GM21526 (cell line): ENCODE data around the gene SOX13.

ENCODE experiments used
- ATAC-seq: cut with Tn5 transposase; IDR thresholded peaks from one replicate; pipeline ENCODE4 v1.9.1; 2021; ENCODE audit warnings: moderate library complexity; ENCODE audit not compliant: unreplicated experiment, low FRiP score

The SOX13 gene

DNA sequence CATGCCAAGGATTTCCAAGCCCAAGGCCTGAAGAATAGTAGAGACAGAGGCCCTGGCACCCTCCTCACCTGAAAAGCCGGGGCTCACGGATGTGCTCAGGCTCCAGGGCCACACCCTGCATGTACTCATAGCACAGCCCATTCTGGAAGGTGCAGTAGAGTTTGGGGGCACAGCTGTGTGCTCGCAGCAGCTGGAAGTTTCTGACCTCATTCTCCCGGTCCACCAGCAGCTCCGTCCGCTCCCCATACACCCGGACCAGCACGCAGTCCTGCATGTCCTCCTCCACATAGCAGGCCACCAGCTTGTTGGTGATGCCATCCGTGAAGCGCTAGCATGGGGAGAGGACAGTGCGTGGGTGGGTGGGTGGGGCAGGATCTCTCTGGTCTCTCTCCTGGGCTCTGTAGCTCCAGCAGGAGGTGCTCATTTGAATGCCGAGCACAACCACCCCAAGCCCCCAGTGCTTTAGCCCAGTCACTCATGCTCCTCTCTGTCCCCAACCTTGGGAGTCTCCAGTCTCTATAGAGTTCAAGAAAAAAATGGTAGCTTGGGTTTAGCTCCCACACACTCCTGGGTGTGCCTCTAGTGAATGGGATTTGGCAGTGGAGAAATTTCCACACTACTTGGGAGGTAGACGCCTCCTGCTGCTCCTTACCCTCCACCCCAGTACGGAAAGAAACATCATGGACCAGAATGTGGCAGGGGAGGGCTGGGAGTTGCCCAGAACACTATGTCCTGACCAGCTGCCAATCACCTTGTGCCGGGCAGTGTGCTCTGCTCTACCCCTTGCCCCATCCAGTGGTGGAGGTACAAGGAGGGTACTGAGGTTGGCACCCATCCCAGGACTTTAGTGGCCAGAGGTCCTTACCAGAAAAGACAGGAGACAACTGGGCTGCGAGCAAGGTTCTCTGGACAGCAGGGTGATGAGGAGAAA, 77.0 kb downstream of the SOX13 start:
- no peak for ATAC-seq

DNA sequence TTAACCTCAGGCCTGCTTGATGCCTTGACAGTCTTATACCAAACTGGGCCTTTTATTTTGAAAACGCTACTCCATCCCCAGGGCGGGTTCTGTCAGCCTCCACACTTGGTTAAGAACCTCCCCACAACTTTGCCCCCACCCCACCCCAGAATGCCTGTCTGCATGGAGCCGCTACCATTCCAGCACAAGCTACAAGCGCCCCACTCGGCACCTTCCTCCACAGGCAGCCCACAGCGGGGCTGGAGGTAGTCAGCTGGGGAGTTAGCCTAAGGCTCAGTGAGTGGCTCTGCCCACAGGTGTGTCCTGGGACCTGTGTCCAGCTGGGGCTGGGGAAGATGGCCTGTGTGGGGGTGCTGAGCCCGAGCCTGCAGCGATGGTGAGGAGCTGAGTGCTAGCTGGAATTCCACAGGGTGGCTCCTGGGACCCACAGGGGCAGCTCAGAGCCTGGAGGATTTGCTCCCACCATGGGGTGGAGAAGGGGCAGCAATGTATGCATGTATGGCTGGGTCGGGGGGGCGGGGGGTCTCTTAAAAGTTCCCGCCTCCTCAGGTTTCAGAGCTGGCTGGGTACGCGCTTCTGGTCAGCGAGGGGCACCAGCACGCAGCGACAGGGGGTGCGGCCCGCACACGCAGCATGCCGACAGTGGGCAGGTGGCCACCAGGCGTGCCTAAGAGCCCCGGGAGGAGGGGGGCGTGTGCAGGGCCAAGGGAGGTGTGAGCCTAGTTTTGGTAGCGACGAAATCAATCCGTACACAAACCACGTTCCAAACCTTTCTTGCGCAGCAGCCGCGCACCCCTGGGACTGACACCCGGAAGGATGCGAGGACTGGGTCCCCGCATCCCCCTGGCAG, 78.0 kb downstream of the SOX13 start:
- ATAC-seq: no peak

DNA sequence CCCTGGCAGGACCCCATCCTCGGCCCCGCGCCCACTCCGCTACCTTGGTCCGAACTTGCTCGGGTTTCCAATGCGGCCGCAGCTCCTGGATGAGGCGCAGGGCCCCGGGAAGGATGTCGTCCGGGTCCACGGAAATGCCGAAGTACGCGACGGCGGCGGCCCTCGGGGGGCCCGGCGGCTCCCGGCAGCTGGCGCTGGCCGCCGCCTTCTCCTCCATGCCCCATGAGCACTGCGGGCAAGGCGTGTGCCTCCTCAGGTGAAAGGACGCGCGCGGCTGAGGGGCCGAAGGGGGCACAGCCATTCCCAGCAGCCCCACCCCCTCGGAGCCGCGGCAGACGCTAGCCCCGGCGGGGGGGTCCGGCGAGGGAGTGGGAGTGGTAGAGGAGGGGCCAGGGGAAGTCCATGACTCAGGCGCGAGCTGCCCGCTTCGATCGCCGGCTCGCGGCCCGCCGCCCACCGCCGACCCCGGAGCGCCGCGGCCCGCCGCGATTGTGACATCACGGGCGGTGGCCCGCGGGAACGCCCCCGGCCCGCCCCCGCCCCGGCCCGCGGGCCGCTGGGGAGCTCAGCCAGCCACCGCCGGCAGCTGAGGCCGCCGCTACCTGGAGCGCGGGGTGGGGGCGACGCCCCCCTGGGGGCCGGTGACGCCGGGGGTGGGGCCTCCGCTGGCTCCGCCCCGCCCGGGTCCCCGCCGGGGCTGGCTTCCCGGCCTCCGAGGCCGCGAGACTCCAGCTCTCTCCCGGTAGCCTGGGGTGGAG, 78.8 kb downstream of the SOX13 start, which contains the start of gene ETNK2:
Gene ETNK2 (minus strand): TSS at position 493 of the 758 bp plus-strand sequence. CDS start 192 bp downstream, at position 301.
- ATAC-seq: no peak

DNA sequence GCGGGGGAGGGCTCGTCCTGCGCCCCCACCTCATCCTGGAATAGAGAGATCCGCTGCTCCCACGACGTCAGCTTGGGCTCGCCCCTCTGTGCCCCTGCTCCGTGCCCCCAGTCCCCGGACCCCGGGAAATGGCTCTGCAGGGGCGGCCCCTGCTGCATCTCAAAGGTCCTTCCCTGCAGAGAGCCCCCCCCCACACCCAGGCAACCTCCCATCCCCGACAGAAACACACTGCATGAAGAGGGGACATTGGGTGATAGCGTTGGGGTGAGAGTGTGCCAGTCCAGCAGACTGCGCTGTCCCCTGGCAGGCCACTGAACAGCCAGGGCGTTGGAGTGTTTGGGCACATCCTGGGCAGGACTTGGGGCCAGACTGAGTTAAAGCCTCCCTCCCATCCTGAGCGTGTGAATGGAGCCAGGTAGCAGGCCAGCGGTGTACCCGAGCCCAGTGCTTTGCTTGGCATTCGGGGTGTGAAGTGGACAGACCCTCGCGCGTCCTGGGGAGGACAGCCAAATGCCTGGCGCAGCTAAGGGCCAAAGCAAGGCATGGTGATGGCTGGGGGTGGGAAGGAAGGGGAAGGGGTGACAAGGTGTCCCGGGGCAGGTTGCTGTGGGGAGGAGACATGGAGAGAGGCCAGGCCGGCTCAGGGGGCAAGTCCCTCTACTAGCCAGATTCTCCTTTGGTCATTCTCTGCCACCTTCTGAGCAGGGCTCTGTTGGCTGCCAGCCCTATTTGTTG, 79.6 kb downstream of the SOX13 start:
- no peak for ATAC-seq

DNA sequence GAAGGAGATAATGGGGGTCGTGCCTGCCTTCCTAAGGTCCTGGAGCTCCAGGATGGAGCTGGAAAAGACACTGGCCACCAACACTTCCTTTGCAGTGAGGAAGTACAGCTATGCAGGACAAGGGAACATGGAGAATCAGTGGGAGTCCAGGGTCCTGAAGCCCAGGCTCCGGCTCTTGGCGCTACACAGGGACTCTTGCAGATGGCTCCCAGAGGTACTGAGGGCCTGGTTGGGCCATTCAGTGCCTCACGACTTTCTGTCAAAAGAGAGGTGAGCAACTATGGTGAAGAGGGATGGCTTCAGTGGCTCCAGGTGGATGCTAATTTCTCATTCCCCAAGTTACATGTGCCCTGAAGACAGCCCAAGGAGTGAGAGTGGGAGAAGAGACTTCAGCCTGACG, 80.8 kb downstream of the SOX13 start:
- no peak for ATAC-seq

DNA sequence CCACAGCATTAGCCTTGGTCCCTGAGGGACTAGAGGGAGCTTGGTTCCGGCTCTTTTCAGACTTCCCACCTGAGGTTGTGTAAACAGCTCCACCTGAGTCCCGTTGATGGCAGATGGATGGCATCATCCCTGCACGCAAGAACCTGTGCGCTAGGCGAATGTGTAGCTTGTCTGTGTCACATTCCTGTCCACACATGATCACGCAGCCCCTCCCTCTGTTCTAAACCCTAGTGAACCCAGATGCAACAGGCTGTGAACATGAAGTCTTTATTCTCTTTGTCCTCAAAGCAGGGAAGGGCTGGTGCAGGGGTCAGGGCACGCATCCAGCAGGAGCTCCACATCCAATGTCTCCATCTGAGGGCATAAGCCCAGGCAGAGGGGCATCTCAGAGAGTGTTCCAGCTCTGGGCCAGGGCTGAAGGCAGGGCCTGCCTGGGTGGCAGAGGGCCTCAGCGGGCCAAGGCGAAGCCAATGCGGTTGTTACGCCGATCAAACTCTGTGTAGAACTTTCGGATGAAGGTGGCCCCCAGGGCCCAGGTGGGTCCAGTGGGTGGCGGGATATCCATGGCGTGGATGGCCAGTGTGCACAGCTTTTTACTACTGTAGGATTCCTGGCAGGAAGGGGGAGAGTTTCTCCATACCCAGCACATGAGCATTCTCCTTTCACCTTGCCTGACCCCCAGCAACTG, 81.8 kb downstream of the SOX13 start:
- no peak for ATAC-seq

DNA sequence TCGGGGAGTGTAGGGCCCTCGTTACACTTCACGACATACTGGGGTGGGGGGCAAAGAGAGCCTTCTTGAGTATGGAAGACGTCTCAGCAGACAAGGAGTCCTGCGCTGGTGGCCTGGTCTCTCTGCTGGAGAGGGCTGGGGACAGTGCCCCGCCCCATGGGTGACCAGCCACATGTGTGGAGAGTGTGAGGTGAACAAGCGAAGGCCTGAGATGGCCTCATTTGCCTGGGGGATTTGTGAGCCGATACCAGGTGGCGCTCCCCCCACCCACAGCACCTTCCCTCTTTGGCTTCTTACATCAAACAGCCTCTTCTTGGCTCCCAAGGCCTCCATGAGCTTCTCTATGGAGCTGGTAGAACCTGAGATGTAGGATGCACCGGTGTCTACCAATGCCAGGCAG, 83.0 kb downstream of the SOX13 start:
- no peak for ATAC-seq

DNA sequence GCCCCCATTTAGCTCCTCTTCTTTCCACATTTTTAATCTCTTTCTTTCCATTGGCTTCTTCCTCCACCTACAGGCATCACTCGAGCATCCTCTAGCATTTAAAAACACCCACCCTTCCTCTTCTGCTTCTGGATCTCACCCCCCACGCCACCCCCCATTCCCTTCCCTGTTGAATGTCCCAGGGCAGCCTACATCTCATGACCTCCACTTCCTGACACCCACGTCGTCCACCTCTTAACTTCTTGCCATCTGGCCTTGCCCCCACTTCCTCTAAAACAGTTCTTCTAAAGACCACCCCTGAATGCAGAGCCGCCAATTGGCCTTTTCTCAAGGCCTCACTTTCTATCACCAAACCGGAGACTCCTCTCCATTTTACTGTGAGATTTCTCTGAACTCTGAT, 85.0 kb downstream of the SOX13 start:
- no peak for ATAC-seq

DNA sequence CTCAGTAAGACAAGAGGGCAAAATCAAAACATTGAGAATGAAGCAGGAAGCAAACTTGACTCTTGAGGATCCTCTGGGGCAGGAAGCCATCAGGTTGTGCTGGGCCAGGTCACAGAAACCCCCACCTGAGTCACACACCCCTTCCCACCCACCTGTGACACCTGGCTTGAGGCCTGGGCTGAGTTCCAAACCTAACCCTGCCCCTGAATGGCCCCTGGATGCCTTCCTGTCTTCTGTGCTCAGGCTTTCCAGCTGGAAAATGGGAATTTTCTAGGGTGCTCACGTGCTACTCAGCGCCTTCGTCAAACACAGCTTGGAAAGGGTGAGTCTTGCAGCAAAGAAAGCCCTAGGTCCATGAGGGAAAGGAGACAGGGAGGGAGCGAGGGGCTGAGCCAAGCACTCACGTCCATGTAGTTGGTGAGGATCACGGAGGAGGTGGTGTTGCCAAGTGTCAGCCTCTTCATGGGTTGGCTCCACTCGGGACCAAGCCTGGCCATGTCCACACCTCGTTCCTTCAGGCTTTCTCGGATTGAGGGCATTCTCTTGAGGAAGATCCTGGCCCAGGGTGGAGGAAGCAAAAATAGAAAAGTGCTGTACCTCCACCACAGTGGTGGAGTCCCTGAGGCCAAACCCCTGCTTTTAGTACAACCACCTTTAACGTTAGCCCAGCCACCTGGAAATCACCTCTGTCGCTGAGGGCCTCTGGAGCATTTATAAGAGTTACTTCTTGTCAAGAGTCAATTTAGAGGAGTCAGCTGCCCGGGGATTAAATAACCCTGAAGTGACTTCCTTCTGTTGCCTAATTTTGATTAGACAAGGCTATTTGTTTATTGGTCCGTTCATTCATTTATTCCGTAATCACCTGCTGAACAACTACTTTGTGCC, 88.9 kb downstream of the SOX13 start:
- ATAC-seq: no peak

DNA sequence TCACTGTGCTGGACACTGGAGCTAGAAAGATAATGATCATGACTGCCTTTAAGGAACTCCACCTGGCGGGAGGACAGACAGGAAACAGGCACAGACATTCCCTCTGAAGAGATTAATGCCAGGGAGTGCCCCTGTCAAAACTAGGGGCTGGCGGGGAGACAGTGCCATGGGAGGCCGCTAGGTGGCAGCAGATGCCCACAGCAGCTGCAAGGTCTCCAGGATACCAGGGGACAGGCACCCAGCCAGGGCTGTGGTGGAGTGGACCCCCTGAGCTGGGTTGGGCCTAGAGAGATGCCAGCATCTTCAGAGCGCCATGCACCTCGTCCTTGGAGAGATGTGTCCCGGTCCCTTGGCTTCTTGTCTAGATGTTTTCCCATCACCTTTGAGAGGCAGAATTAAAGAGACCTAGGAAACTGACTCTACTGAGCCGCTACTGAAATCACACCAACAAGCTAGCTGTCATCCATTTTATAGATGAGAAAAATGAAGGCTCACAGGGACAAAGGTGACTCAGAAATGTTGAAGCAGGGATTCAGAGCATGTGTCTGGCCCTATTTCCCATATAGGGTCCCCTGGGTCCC, 89.7 kb downstream of the SOX13 start:
- no peak for ATAC-seq

DNA sequence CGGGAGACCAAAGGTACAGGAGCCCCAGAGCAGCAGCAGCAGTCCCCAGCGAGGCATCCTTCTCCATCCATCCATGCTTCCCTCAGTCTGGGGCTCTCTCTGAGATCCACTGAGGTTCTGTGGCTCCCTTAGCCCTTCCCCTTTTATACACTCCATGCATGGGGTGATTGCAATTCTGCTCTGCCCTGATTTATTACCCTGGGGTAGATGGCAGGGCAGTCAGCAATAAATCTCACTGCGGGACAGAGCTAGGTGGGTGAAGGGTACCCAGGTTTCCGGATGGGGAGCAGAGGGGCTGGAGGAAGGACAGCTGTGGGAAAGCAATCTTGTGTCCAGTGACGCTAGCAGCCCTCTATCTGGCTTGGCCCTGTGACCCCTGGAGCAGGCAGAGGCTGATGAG, 93.3 kb downstream of the SOX13 start, which contains the start of gene REN:
Gene REN (minus strand): TSS at position 119 of the 400 bp plus-strand sequence. CDS start 44 bp downstream, at position 75.
- no peak for ATAC-seq

DNA sequence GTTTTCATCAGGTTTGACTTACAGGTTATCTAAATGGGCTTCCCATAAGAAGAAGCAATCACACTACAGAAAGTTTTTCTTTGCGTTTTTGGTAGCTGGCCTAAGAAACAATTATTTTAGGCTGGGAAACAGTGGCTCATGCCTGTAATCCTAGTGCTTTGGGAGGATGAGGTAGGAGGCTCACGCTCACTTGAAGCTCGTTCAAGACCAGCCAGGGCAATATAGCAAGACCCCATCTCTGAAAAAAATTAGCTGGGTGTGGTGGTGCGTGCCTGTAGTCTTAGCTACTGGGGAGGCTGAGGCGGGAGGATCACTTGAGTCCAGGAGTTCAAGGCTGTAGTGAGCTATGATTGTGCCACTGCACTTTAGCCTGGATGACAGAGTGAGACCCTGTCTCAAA, 94.8 kb downstream of the SOX13 start:
- ATAC-seq: no peak

DNA sequence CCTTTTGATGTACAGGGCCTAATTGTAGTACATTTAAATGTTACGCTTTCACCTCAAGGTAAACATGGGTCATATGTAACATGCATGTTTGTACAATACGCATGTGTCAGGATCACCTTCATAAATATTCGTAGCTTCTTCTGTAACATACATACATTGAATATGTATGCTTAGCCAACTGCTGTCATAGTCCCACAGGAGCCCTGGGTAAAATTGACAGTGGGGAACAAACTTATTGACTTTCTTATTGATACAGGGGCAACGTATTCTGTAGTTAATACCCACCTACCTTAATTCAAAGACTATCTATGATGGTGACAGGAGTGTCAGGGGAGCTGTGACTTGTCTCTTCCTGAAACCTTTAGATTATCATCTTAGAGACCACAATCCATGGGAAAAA, 96.9 kb downstream of the SOX13 start:
- ATAC-seq: no peak

DNA sequence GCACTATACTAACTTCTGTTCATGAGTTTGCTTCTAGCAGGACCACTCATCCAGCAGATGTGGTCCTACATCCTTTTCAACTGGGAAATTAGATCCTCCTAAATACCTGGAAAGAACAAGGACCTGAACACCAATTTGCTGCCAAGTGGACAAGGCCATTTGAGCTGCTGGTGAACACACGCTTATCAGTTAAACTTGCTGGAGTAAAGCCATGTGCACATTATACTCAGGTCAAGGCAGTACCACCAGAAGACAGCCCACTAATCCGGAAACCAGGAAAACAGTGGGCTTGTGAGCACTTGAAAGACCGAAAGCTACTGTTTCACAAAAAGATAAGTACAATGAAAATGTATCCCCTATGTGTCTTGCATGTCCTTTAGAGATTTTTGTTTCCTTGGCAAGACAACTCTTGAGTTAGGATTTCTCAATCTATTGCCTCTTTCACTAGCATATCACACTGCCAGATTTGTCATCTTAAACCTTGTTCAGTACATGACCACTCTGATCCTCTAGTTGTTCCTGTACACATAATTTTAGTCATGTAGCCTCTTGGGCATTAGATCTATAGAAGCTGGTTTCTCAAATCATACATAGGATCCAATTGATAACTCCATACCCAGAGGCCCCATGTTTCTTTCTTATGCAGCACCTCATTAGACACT, 97.7 kb downstream of the SOX13 start:
- no peak for ATAC-seq

DNA sequence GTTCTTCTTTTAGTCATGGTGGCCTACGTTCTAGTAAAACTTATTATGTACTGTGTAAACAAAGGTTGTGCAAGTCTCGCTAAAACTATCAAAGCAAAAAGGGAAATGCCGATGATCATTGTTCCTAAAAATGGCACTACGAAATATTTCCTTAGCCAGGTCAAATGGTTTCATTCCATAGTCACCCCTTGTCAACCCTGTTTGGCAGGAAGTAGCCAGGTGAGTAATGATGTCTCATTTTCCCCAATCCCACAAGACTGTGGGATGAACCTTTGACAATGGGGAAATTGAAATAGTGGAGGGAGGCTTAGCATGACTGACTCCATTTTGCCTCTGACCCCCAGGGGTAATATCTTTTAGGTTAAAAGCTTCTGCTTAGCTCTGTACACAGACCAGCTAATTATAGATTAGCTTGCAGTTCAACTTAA, 98.8 kb downstream of the SOX13 start:
- no peak for ATAC-seq

DNA sequence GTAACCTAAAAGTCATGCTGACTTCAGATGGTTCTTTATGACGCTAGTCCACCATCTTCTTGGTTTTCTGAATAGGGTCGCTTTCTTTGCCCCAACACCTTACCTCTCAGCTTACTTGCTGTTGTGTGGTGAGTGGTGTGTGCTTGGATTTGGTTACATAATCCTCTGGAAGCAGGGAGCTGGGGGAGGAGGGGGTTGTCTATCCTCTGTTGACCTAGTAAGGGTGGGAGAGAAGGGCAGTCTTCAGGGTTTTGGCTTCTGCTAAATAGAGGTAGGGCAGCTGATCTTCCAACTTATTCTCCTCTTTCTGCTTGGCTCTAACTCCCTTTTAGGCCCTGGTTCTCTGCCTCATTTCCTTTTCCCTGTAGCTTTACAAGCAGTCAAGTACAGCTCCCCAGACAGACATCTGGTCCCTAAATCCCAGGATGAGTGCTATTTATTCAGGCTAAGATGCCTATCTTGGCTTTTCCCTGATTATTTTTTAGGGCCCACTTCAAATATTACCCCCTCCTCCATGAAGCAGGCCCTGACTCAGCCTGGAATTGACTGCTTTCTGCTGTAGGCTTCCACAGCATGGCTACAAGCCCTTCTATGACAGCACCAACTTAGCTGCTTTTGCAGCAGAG, 99.6 kb downstream of the SOX13 start:
- ATAC-seq: no peak

DNA sequence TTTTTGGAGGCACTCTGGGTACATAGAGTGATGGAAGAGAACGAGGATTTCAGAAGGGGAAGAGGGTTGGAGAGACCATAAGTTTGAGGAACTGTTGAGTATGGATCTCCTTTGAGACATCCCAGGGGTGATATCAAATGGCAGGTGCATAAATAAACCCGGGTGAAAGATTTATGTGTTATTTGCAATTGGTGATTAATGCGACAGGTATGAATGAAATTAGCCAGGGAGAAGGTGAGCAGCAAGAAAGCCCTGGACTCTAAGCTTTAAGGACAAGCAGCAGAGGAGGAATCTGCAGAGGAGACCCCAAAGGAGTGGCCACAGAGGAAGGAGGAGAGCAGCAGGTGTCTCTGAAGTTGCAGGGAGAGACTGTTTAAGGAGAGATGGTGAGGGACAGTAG, 102.0 kb downstream of the SOX13 start:
- ATAC-seq: no peak
